D721Med (cell line): ENCODE results near the gene RCCD1.
"Not testable (repeated sequence)": the region's sequence is repeated elsewhere in the genome, so short reads cannot be mapped to it uniquely, and the experiment has no call there.

Source experiments
- DNase-seq: peaks from one replicate; pipeline ENCODE4 v3.0.0; 2011; ENCODE audit warnings: low spot score; ENCODE audit not compliant: insufficient read length
- FAIRE-seq: peaks from 2 replicates; lab custom pipeline; 2011; peaks lifted over from hg19 to GRCh38; lab: Jason Lieb, UNC
- CTCF ChIP-seq: IDR thresholded peaks from 2 replicates; pipeline ENCODE4 v1.5.1; 2012; ENCODE audit warnings: mild to moderate bottlenecking, control low read depth; ENCODE audit not compliant: insufficient read depth; ENCODE audit errors: missing control alignments

RCCD1 gene

GRCh38 chr15:90918835-90919234 is 35.8 kb upstream of the RCCD1 start:
- FAIRE-seq (no peak), DNase-seq (no peak)
- no peak for TF ChIP-seq CTCF

- TF ChIP-seq CTCF: no peak
- no peak for FAIRE-seq
- DNase-seq: no peak
Measured at GRCh38 chr15:90921887-90922286, 32.8 kb upstream of the RCCD1 start.

GRCh38 chr15:90922712-90923322 is 31.9 kb upstream of the RCCD1 start:
- FAIRE-seq, DNase-seq: not testable (repeated sequence)

- DNase-seq (no peak), FAIRE-seq (no peak)
- TF ChIP-seq CTCF: no peak
Measured at GRCh38 chr15:90924375-90924774, 30.3 kb upstream of the RCCD1 start.

- not testable (repeated sequence) for DNase-seq, FAIRE-seq
Measured at GRCh38 chr15:90926766-90927165, 27.9 kb upstream of the RCCD1 start.

- not testable (repeated sequence) for FAIRE-seq, DNase-seq
Measured at GRCh38 chr15:90928106-90928505, 26.6 kb upstream of the RCCD1 start.

- FAIRE-seq (no peak), DNase-seq (no peak)
- TF ChIP-seq CTCF: no peak
Measured at GRCh38 chr15:90929246-90930019, 25.3 kb upstream of the RCCD1 start.

- FAIRE-seq (no peak), DNase-seq (no peak)
- no peak for TF ChIP-seq CTCF
Measured at GRCh38 chr15:90930861-90931574, 23.7 kb upstream of the RCCD1 start.
